Measurements from ENCODE around the gene BACH2. TPM values are rescaled to one million over a fixed set of nuclear protein-coding genes. Genes with fewer than 3 reads are reported as not detected.

The BACH2 gene
- total and polyA plus RNA-seq, 9 of the 15 experiments (the other 6 are each of a cell fraction or from before 2014, with no cell fraction given), result 0.06 to 3.1 (median 0.59) TPM

DNA sequence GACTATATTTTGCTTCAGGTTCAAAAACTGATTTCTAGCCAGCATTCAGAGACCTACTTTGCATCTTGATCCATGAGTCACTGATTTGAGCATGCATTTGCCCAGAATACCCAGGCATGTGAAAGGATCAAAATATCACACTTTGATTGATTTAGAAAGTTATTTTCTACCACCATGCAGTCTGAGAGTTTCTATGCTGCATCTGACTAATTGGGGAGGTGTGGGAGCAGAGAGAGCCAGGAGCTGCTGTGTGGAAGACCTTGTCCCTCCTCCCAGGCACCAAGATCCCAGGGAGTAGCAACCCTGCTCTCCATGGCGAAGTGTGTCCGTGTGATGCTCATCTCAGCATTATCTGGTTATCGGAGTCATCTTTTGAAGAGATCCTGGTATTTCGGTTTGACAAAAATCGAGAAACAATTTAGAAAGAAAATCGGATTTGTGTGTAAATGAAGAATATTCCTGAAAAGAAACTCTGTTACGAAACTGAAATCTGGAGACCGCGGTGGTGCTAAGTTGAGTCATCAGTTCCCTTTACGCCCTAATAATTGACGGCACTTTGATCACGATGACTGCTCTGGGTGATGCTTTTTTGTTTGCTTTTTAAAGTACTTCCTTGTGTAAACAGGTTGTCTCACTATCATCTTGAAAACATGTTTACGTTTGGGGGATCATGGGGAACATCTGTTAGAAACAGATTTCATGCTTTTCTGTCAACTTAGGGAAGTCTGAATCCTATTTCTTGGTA lies 193.4 kb downstream of the BACH2 start (continued):
- TF ChIP-seq, protein P1, sequence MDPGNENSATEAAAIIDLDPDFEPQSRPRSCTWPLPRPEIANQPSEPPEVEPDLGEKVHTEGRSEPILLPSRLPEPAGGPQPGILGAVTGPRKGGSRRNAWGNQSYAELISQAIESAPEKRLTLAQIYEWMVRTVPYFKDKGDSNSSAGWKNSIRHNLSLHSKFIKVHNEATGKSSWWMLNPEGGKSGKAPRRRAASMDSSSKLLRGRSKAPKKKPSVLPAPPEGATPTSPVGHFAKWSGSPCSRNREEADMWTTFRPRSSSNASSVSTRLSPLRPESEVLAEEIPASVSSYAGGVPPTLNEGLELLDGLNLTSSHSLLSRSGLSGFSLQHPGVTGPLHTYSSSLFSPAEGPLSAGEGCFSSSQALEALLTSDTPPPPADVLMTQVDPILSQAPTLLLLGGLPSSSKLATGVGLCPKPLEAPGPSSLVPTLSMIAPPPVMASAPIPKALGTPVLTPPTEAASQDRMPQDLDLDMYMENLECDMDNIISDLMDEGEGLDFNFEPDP (CRISPR knock-in tag; IDR thresholded peaks at IDR 0.05), result no peak
- TF ChIP-seq BCL6 (CRISPR knock-in tag; IDR thresholded peaks at IDR 0.05), result no peak
- TF ChIP-seq NCOR1 (IDR thresholded peaks at IDR 0.05), result no peak
- TF ChIP-seq PML (IDR thresholded peaks at IDR 0.05; ENCODE audit: low read length), result no peak
- no peak for TF ChIP-seq PHB (CRISPR knock-in tag; IDR thresholded peaks at IDR 0.05)
- no peak for TF ChIP-seq ZNF507 (tag; conservative IDR thresholded peaks at IDR 0.05)
- TF ChIP-seq, protein P2, sequence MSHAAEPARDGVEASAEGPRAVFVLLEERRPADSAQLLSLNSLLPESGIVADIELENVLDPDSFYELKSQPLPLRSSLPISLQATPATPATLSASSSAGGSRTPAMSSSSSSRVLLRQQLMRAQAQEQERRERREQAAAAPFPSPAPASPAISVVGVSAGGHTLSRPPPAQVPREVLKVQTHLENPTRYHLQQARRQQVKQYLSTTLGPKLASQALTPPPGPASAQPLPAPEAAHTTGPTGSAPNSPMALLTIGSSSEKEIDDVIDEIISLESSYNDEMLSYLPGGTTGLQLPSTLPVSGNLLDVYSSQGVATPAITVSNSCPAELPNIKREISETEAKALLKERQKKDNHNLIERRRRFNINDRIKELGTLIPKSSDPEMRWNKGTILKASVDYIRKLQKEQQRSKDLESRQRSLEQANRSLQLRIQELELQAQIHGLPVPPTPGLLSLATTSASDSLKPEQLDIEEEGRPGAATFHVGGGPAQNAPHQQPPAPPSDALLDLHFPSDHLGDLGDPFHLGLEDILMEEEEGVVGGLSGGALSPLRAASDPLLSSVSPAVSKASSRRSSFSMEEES (CRISPR knock-in tag; IDR thresholded peaks at IDR 0.05), result no peak
- TF ChIP-seq, protein P3, sequence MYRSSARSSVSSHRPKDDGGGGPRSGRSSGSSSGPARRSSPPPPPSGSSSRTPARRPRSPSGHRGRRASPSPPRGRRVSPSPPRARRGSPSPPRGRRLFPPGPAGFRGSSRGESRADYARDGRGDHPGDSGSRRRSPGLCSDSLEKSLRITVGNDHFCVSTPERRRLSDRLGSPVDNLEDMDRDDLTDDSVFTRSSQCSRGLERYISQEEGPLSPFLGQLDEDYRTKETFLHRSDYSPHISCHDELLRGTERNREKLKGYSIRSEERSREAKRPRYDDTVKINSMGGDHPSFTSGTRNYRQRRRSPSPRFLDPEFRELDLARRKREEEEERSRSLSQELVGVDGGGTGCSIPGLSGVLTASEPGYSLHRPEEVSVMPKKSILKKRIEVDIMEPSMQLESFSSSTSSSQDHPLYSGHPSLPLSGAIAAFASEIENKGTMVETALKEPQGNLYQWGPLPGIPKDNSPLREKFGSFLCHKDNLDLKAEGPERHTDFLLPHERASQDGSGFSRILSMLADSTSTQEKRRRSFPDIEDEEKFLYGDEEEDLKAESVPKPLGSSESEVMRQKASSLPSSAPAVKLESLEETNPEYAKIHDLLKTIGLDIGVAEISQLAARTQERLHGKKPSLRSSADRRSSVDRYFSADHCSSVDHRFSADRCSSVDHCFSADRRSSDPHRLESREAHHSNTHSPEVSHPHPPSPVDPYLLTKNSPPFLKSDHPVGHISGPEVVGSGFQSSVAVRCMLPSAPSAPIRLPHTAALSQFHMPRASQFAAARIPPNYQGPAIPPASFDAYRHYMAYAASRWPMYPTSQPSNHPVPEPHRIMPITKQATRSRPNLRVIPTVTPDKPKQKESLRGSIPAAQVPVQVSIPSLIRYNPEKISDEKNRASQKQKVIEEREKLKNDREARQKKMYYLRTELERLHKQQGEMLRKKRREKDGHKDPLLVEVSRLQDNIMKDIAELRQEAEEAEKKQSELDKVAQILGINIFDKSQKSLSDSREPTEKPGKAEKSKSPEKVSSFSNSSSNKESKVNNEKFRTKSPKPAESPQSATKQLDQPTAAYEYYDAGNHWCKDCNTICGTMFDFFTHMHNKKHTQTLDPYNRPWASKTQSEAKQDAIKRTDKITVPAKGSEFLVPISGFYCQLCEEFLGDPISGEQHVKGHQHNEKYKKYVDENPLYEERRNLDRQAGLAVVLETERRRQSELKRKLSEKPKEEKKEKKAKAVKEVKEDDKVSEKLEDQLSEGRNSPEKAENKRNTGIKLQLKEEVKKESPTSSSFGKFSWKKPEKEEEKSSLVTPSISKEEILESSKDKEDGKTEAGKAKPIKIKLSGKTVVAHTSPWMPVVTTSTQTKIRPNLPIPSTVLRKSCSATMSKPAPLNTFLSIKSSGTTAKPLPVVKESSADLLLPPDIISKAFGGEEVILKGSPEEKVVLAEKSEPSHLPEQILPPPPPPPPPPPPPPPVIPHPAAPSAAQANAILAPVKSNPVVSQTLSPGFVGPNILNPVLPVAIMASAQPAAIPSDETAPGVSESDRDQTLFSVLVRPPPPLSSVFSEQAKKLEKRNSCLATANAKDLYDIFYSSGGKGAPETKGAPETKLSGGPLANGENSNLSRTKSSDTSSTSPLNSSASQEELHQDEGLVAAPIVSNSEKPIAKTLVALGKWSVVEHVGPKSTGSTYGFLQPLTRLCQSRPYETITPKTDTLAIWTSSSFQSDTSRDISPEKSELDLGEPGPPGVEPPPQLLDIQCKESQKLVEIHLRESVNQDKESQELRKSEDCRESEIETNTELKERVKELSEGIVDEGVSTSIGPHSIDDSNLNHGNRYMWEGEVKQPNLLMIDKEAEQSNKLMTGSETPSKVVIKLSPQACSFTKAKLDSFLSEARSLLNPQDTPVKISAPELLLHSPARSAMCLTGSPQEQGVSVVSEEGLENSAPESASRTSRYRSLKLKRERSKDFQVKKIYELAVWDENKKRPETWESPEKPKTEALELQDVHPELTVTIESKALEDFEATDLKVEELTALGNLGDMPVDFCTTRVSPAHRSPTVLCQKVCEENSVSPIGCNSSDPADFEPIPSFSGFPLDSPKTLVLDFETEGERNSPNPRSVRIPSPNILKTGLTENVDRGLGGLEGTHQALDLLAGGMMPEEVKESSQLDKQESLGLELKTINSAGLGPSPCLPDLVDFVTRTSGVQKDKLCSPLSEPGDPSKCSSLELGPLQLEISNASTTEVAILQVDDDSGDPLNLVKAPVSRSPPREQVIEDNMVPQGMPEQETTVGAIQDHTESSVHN (IDR thresholded peaks at IDR 0.05; ENCODE audit: borderline replicate concordance in 1 of 2, low read depth in 1 of 2), result peak in 1 of 2 experiments; percentile 52; a peak in 1 of 4 replicates
- TF ChIP-seq, protein P4, sequence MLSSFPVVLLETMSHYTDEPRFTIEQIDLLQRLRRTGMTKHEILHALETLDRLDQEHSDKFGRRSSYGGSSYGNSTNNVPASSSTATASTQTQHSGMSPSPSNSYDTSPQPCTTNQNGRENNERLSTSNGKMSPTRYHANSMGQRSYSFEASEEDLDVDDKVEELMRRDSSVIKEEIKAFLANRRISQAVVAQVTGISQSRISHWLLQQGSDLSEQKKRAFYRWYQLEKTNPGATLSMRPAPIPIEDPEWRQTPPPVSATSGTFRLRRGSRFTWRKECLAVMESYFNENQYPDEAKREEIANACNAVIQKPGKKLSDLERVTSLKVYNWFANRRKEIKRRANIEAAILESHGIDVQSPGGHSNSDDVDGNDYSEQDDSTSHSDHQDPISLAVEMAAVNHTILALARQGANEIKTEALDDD (IDR thresholded peaks at IDR 0.05), result no peak
- TF ChIP-seq BACH1 (tag; IDR thresholded peaks at IDR 0.05), result no peak
- TF ChIP-seq, protein P5, sequence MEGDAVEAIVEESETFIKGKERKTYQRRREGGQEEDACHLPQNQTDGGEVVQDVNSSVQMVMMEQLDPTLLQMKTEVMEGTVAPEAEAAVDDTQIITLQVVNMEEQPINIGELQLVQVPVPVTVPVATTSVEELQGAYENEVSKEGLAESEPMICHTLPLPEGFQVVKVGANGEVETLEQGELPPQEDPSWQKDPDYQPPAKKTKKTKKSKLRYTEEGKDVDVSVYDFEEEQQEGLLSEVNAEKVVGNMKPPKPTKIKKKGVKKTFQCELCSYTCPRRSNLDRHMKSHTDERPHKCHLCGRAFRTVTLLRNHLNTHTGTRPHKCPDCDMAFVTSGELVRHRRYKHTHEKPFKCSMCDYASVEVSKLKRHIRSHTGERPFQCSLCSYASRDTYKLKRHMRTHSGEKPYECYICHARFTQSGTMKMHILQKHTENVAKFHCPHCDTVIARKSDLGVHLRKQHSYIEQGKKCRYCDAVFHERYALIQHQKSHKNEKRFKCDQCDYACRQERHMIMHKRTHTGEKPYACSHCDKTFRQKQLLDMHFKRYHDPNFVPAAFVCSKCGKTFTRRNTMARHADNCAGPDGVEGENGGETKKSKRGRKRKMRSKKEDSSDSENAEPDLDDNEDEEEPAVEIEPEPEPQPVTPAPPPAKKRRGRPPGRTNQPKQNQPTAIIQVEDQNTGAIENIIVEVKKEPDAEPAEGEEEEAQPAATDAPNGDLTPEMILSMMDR (IDR thresholded peaks at IDR 0.05 in 2 of 3, conservative IDR thresholded peaks at IDR 0.05 in 1 of 3; ENCODE audit: insufficient read depth in 2 of 3, low read depth in 1 of 3, low read length in 3 of 3), result no peak
- no peak for TF ChIP-seq ZNF175 (CRISPR knock-in tag; IDR thresholded peaks at IDR 0.05; ENCODE audit: low read depth)
- no peak for TF ChIP-seq PHF21A (IDR thresholded peaks at IDR 0.05; ENCODE audit: borderline replicate concordance, low read depth)

Data from K562 (cell line).